ENCODE measurements around the gene SEC31B.

Gene SEC31B

GRCh38 chr10:100505164-100505563 lies 14.5 kb downstream of the SEC31B start:
- no peak for DNase-seq (ENCODE audit: low read depth)
- H3K4me3 ChIP-seq (ENCODE audit: low read depth, low read length) = no peak overlapping the region
- TF ChIP-seq, protein P1, sequence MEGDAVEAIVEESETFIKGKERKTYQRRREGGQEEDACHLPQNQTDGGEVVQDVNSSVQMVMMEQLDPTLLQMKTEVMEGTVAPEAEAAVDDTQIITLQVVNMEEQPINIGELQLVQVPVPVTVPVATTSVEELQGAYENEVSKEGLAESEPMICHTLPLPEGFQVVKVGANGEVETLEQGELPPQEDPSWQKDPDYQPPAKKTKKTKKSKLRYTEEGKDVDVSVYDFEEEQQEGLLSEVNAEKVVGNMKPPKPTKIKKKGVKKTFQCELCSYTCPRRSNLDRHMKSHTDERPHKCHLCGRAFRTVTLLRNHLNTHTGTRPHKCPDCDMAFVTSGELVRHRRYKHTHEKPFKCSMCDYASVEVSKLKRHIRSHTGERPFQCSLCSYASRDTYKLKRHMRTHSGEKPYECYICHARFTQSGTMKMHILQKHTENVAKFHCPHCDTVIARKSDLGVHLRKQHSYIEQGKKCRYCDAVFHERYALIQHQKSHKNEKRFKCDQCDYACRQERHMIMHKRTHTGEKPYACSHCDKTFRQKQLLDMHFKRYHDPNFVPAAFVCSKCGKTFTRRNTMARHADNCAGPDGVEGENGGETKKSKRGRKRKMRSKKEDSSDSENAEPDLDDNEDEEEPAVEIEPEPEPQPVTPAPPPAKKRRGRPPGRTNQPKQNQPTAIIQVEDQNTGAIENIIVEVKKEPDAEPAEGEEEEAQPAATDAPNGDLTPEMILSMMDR (IDR thresholded peaks at IDR 0.05; ENCODE audit: low read depth, low read length, missing control alignments) = no peak

GRCh38 chr10:100504096-100504495 lies 15.6 kb downstream of the SEC31B start:
- TF ChIP-seq, protein P1 (IDR thresholded peaks at IDR 0.05; ENCODE audit: low read depth, low read length, missing control alignments) = no peak
- no peak for DNase-seq (ENCODE audit: low read depth)
- no peak overlapping the region for H3K4me3 ChIP-seq (ENCODE audit: low read depth, low read length)

DNA sequence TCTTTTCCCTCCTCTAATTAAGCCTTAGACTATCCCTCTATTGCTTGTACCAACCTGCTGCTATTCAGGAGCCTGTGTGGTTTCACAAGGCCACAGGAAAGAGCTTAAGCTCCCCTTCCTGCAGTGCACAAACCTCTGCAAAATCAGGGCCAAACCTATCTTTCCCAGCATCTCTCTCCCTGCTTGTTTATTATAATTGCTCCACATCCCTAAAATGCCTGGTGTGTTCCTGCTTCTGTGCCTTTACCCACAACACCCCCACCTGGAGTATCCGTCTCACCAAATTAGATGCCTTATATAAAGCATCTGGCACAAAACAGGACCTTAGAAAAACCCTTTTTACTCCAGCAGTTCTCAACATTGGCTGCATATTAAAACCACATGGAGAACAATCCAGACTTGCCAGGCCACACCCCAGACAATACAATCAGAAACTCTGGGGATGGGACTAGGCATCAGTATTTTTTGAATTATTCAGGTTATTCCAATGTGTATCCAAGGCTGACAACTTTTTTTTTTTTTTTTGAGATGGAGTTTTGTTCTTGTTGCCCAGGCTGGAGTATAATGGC lies 16.7 kb downstream of the SEC31B start:
- TF ChIP-seq, protein P1 (IDR thresholded peaks at IDR 0.05; ENCODE audit: low read depth, low read length, missing control alignments) = no peak
- no peak overlapping the region for H3K4me3 ChIP-seq (ENCODE audit: low read depth, low read length)
- DNase-seq (ENCODE audit: low read depth) = no peak

DNA sequence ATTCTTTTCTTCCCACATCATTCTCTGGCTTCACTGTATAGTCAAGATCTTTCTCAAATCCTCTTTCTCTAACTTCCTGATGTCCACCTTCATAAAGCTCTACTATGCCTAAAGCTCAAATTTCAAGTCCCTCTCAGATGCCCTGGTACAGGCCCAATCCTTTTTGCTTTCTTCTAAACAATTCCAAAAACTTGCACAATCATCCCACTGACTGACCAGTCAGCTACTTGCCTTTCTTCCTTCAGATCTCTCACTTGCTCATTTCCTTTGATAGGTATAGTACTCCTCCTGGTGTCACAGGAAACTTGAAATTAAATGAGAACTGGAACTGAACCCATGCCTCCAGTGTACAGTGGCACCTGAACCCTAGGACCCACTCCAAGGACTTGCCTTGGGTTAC lies 18.2 kb downstream of the SEC31B start:
- TF ChIP-seq, protein P1 (IDR thresholded peaks at IDR 0.05; ENCODE audit: low read depth, low read length, missing control alignments) = no peak
- no peak overlapping the region for H3K4me3 ChIP-seq (ENCODE audit: low read depth, low read length)
- DNase-seq (ENCODE audit: low read depth) = no peak

DNA sequence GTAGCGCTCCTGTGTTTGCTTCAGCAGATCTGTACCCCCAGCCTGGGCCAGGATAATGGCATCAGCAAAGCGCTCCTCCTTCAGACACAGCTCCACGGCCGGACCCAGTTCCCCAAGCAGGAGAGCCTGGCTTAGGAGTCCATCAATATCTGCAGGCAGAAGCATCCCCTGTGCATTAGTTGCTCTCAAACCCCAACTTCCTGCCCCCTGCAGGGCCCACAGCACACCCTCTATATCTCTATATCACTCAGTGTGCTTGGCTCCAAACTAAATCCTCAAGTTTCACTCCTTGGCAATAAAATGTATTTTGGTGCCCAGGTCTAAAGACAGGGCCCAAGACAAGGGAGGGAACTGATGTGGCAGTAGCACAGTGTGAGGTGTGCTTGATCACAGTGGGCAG lies 21.6 kb downstream of the SEC31B start:
- no peak overlapping the region for H3K4me3 ChIP-seq (ENCODE audit: low read depth, low read length)
- TF ChIP-seq, protein P1 (IDR thresholded peaks at IDR 0.05; ENCODE audit: low read depth, low read length, missing control alignments) = no peak
- DNase-seq (ENCODE audit: low read depth) = no peak

DNA sequence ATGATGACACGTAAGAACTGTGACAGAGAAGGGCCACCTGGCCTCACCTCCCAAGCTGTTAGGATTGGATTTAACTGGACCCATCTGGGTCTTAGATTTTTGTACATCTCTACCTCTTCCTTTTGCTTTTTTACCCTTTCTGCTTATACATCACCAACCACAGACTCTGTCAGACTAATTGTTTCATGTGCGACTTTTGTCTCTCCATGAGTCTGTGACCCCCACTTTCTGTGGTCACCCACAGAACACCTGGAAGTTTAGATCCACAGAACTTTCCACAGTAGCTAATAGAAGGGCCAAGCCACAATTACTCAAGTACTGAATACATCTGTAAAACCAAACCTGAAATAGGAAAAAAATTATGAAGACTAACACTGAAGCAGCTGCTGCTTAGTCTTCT lies 23.1 kb downstream of the SEC31B start:
- no peak for DNase-seq (ENCODE audit: low read depth)
- no peak overlapping the region for H3K4me3 ChIP-seq (ENCODE audit: low read depth, low read length)
- TF ChIP-seq, protein P1 (IDR thresholded peaks at IDR 0.05; ENCODE audit: low read depth, low read length, missing control alignments) = no peak

DNA sequence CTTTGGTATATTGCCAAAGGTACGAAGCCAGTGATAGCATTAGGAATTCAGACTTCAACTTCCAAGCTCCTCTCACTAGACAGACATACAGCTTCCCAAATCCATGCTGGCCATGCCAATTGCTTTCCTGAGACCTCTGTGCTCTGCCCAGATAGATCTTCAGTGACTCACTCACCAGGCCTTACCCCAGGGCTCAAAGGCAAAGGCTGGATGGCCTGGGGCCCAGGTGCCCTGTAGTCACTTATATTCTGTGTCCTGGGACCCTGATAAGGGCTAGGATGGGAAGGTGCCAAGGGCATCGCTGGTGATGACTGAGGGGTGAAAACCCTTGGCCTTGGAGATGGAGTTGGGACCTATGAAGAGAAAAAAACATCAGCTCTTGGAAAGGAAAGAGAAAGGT lies 29.1 kb downstream of the SEC31B start:
- no peak overlapping the region for H3K4me3 ChIP-seq (ENCODE audit: low read depth, low read length)
- TF ChIP-seq, protein P1 (IDR thresholded peaks at IDR 0.05; ENCODE audit: low read depth, low read length, missing control alignments) = no peak
- no peak for DNase-seq (ENCODE audit: low read depth)

Data from GM12864 (cell line).